Germinal center (tissue), 1 donor: ENCODE measurements around the gene CUL5.

ENCODE experiments used
- DNase-seq: peaks from one replicate; pipeline ENCODE4 v3.0.0; 2012; ENCODE audit warnings: mixed read lengths, low spot score

Gene CUL5

DNA sequence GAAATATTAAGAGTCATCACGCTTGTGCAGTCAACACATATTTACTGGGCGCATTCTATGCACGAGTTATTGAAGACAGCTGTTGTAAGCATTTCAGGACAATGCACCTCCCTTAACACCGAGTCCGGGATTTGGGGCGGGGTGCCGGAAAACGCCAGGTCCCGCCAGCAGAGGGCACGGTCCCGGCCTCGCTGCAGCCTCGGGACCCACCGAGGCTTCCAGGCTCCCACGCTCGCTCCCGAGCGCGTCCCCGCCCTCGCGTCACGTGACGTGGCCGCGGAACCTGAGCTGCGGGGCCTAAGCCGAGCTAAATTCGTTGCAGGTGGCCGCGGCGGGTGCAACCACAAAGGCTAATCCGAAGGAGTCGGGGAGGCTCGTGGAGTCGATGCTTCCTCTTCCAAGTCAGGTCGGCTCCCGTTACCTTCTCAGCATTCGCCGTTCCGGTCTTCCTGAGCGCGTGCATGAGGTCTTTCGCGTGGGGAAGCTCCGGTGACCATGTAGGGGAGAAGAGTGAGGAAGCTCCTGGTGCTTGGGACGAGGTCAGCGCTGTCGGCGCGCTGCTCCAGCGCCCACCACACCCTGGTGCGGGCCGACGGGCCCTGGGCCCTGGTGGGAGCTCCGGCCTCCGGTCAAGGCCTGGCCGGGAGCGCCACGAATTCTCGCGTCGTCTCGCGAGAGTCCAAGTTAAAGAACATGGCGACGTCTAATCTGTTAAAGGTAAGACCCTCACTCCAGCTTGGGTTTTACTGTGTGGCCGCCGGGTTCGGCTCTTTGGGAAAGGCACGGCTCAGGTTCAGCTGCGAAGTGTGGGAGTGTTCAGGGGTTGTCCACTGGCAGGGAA lies at the start of gene CUL5:
Gene CUL5 (plus strand): TSS at position 243 of the 841 bp plus-strand sequence. CDS start 451 bp downstream, at position 694.
- peak; percentile 90 for DNase-seq

DNA sequence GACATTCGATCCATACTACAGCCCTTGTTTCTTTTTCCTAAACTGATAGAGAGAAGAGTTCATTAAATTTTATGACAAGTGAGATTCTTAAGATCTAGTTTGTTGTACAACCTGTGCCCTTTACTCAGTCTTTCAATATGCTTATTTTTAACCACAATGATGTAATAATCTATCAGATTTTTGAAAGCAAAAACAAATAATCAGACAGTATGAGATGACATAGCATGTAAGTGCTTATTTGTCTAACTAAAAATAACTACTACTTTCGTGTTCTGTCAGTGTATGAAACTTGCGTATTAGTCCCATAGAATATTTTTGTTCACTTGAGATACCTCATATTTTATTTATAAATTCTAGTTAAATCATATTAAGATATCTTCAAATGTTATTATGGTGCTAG lies 47.2 kb upstream of the CUL5 start:
- DNase-seq, result no peak

DNA sequence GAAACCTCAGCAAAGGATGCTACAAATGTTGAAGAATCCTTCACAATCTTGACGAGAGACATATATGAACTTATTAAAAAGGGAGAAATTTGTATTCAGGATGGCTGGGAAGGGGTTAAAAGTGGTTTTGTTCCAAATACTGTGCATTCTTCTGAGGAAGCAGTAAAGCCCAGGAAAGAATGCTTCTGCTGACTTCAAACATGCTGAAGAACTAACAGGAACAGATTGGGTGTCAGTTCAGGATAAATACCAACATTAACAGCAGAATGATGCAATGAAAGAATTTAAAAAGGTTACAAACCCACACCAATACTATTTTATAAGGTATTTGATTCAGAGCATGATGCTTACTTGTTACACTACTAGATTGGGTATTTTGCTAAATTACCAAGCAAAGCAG lies 46.5 kb upstream of the CUL5 start:
- DNase-seq, result no peak

DNA sequence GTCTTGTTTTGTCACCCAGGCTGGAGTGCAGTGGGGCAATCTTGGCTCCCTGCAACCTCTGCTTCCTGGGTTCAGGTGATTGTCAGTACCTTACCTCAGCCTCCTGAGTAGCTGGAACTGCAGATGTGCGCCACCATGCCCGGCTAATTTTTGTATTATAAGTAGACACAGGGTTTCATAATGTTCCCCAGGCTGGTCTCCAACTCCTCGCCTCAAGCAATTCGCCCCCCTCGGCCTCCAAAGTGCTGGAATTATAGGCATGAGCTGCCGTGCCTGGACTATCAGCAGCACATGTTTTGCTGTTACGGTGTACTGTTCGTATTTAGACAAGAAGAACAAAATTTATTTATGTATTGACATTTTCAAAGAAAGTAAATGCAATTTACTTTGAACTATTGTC lies 45.6 kb upstream of the CUL5 start:
- DNase-seq, result no peak

DNA sequence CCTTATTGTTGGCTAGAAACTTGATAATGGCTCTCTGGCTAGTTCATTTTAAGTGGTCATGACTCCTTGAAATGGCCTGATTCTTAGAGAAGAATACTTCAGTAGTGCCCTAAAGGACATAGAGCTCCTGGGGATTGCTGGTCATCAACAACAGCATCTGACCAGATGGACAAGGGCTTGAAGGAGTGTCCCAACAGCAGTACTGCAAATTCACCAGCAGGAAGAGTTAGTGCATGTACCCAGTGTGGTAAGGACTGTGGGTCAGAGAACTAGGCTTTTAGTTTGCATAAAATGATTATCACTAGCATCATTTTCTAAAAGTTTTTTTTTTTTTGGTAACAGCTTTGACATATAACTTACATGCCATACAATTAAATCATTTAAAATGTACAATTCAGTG lies 39.5 kb upstream of the CUL5 start:
- no peak for DNase-seq

DNA sequence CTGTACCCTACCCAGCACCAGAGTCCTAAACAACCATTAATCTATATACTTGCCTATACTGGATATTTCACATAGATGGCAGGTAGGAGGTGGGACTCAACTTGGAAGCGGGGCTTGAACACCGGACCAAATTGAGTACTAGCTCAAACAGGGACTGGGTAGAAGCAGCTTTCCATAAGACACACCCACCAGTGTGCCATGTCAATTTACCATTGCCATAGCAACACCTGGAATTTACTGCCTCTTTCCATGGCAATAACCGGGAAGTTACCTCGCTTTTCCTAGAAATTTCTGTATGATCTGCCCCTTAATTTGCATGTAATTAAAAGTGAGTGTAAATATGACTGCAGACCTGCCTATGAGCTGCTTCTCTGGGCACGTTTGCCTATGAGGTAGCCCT lies 38.6 kb upstream of the CUL5 start:
- no peak for DNase-seq

DNA sequence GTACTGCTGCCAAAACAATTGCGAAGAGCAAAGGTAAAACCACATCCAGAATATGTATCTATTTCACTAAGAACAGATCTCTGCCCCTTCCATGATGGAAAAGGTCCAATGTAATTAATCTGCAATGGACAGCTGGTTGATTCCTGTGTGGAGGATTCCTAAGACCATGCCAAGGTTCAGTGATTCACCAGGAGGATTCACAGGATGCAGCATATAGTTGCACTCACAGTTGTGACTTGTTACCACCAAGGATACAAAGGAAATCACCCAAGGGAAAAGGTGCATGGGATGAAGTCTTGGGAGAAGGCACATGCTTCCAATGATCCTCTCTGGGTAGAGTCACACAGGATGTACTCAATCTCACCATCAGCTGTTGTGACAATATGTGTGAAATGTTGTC lies 35.1 kb upstream of the CUL5 start:
- DNase-seq, result no peak

DNA sequence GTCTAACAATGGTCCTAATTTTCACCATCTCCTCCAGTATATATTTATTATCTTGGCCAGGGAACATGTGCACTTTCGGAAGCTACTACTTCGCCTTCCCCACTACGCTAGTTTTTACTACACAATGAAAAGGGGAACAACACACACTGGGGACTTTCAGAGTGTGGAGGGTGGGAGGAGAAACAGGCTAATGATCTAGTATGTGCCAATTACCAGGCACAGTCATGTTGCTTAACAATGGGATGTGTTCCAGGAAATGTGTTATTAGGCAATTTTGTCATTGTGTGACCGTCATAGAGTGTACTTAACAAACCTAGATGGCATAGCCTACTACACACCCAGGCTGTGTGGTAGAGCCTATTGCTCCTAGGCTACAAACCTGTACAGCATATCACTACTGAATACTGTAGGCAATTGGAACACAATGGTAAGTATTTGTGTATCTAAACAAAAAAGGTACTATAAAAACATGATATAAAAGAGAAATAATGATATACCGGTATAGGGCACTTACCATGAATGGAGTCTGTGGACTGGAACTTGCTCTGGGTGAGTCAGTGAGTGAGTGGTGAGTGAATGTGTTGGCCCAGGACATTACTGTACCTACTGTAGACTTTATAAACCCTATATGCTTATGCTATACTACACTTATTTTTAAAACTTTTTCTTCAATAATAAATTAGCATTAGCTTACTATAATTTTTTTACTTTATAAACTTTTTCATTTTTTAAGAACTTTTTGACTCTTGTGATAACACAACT lies 20.1 kb upstream of the CUL5 start:
- DNase-seq, result no peak

DNA sequence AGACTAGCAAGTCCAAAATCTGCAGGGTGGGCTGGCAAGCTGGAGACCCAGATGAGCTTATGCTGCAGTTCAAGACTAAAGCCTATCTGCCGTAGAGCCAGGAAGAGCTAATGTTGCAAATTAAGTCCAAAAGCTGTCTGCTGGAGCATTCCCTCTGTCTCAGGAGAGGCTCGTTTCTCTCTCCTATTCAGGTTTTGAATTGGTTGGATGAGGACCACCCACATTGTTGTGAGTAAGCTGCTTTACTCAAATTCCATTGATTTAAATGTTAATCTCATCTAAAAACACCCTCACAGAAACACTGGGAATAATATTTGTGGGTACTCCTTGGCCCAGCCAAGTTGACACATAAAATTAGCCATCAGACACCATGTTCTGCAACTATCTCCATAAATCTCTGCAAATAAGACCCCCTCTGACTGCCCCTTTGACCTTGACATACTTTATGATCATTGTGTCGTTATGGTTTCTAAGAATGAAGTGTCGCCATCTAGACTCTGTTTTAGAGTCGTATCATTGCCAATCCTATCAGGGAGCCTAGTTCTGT lies 16.8 kb upstream of the CUL5 start:
- no peak for DNase-seq

DNA sequence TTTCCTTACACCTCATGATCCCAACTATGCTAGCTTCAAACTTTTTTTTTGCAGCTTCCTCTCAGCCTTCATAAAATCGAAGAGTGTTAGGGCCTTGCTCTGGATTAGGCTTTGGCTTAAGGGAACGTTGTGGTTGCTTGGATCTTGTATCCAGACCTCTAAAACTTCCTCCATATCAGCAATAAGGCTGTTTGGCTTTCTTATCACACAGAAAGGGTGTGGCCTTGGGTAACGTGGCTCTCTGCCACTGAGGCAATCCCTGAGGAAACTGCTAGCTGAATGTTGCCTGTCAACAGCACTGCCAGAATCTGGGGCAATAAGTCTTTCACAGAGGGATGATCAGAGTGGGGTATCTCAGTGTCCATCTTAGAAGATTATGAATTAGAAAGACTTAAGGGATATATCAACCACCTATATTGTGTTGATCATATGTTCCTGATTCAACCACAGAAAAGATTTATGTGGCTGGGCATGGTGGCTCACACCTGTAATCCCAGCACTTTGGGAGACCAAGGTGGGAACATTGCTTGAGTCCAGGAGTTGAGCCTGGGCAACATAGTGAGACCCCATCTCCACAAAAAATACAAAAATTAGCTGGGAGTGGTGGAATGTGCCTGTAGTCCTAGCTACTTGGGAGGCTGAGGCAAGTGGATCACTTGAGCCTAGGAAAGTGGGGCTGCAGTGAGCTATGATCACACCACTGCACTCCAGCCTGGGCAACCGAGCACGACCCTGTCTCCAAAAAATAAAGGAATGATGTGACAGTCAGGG lies 12.5 kb upstream of the CUL5 start:
- DNase-seq, result no peak

DNA sequence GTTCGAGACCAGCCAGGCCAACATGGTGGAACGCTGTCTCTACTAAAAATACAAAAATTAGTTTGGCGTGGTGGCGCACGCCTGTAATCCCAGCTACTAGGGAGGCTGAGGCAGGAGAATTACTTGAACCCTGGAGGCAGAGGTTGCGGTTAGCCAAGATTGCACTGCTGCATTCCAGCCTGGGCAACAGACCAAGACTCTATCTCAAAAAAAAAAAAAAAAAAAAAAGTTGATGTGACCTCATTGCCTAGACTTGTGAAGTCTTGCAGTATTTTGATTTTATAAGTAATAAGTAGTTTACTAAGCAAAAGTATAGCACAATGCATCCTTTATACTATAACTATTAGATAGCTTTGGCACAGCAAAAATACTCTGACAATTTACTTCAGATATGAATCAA lies 9.9 kb upstream of the CUL5 start:
- no peak for DNase-seq

DNA sequence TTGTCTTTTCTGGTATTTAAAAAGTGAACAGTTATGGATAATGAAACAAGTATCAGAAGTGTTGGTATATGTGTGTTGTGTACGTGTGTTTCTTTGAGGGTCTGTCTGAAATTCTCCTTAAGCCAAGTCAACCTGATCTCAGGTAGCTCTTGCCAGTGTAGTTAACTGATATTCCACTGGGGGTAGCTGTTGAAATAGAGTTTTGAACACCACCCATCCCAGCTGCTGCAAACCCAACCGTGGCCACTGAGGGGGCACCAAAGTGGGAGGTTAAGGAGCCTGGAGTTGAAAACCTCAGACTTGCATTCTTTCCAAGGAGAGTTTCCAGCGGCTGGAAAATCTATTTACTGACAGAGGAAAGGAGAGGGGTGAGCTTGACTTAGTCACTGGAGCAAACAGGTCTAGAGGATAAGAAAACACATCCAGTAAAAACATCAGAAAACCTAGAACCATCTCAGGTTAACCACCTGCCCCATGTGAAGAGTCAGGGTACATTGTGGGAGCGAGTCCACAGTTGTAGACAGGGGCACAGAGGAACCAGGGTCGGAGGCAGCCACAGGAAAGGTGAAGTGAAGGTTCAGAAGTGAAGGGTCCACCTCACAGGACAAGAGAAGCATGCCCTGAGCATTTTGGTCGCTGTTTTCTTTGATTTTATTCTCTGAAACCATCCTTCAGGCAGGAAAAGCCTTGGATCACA lies 8.8 kb upstream of the CUL5 start:
- peak; percentile 74 for DNase-seq

DNA sequence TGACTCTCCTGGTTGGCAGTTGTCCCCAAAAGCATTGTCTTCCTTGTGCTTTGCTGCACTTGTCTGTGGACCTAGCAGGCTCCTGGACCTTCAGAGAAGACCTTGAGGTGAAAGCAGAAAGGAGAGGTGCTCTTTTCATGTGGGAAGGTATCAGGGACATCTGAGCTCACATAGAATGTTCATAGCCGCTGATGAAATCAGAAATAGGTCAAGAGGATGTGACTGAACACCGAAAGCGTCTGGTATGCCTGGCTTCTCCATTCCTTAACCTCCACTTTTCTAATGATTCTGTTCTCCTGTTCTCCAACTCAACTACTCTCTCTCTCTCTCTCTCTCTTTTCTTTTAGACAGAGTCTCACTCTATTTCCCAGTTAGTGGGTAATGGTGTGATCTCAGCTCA lies 6.2 kb upstream of the CUL5 start:
- DNase-seq, result no peak

DNA sequence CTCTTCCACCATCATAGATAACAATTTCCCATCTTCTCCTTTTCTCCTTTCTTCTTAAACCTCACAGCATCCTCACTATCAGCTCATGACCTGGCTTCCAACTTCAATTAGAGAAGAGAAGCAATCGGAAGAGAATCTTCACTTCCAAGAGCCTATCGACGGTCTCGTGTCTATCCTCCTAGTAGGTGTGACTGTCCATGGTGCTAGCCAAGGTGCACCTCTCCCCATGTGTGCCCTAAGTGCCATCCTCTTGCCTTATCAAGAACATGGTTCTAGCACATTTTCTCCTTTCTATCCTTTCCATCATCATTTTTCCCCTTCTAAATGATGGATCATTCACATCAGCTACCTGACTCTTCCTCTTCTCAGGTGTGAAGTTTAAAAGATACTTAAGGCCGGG lies 5.1 kb upstream of the CUL5 start:
- DNase-seq, result no peak

DNA sequence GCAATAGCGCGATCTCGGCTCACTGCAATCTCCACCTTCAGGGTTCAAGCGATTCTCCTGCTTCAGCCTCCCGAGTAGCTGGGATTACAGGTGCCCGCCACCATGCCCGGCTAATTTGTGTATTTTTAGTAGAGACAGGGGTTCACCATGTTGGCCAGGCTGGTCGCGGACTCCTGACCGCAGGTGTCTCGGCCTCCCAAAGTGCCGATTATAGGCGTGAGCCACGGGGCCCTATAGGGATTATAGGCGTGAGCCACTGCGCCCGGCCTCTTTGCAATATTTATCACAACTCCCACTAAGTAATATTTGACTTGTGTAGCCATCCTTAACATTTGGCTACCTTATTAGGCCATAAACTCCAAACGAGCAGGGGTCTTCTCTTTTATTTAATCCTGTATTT lies 879 bp upstream of the CUL5 start:
- DNase-seq, result no peak

DNA sequence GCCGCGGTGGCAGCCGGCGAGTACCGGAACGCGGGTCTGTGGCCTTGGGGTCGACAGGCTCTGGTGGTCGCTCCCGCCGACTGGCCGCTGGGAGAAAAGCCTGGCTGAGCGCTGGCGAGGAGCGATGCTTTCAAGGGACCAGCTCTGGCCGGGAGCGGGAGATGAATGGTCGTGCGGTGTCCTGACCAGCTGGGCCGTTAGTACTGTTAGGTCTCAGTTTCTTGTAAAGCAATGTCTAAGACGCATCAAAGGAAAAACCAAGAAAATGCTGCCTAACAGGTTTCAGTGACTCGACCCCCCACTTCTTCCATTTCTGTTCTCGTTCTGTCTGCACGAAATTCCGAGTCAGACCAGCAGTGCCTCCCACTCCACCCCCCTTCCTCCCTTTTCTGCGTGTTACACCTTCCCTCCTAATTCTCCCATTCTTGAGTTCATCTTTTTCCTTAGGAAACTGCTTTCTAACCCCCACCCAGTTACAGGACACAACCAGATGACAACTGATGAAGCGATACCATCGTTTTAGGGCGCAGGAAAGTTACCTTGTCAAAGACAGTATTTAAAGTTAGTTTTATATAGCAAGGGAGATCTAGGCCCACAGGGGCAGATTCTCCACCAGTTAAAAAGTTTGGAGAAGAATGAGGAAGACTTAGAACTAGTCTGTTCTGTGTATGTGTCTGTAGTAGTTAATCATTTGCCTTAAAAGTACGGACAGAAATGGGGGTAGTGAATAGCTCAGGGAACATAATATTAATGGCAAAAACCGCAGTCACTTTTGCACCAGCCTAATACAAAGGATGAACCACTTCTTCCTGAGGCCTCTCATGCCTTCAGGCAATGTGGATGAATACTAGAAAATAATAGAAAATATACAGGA lies 1.0 kb downstream of the CUL5 start:
- DNase-seq, result no peak

DNA sequence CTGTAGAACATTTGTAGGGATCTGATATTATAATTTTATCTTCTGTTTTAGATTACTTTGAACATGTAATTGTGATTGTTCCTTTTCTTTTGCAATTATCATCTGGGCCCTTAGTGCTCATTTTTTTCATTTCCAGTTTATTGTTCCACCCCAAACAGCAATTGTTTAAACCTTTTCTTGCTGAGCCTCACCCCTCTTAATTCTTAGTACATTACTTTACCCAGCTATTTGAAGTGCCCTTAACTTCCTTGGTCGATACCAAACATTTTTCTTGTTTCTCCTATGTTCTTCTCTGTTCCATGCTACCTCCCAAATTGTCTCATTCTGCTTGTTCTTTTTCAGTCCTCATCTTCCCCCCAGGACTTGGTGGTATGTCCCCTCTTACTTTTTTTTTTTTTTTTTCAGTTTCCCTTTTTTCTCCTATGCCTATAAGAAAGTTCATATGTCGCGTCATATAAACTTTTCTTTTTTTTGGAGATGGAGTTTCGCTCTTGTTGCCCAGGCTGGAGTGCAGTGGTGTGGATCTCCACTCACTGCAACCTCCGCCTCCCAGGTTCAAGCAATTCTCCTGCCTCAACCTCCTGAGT lies 3.5 kb downstream of the CUL5 start:
- DNase-seq, result no peak

DNA sequence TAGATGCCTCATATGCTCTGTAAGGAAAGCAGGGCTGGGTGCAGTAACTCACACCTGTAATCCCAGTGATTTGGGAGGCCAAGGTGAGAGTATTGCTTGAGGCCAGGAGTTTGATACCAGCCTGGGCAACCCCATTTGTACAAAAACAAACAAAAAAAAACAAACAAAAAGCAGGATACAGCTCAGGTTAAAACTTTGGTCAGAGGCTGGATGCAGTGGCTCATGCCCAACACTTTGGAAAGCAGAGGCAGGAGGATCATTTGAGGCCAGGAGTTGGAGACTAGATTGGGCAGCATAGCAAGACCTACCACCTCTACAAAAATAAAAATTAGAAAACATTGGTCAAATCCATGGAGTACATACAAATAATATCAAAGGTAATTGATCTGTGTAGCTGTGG lies 7.9 kb downstream of the CUL5 start:
- DNase-seq, result no peak

DNA sequence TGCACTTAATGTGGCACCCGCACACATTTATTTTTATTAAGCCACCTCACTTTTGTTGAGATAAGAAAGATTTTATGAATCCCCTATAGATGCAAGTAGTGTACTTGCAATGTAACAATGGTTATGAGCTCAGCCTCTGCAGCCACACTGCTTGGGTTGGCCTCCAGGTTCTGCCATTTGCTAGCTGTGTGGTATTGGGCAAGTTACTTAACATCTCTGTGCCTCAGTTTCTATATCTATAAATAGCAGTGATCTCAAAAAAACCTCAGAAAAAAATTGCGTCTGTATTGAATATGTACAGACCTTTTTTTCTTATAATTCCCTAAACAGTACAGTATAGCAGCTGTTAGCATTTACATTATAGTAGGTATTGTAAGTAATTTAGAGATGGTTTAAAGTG lies 10.0 kb downstream of the CUL5 start:
- no peak for DNase-seq

DNA sequence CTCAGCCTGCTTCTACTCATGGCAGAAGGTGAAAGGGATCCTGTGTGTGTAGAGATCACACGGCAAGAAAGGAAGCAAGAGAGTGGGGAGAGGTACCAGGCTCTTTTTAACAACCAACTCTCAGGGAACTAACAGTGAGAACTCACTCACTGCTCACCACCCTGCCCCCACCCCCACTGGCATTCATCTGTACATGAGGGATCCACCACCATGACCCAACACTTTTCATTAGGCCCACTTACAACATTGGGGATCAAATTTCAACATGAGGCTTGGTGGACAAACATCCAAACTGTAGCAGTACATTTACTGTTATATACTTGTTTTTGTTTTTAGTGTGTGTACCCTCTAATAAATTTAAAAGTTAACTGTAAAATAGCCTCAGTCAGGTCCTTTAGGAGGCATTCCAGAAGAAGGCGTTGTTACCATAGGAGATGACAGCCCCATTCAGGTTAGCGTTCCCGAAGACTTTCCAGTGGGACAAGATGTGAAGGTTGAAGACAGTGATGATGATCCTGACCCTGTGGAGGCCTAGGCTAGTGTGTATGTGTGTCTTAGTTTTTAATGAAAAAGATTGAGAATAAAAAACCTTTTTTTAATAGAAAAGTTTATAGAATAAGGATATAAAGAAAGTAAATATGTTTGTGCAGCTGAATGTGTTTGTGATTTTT lies 11.3 kb downstream of the CUL5 start:
- DNase-seq, result no peak
